Endodermal cell (in vitro differentiated cells): ENCODE measurements around the gene INHBE. TPM values are rescaled to one million over a fixed set of nuclear protein-coding genes. Genes with fewer than 3 reads are reported as not detected.
"Not testable (repeated sequence)": the region's sequence is repeated elsewhere in the genome, so short reads cannot be mapped to it uniquely, and the experiment has no call there.

Source experiments
- DNase-seq: peaks from one replicate; pipeline ENCODE4 v3.0.0-alpha.2; 2017
- H3K27ac ChIP-seq: 2 replicates; pipeline ENCODE4 v1.5.1; 2013; ENCODE audit warnings: mild to moderate bottlenecking, low read depth, low read length, moderate library complexity
- H3K27me3 ChIP-seq: 2 replicates; pipeline ENCODE4 v1.6.1; 2013; ENCODE audit warnings: mild to moderate bottlenecking, low read length, moderate library complexity; ENCODE audit not compliant: insufficient read depth, control insufficient read depth, poor library complexity, severe bottlenecking
- H3K36me3 ChIP-seq: 2 replicates; pipeline ENCODE4 v1.7.0; 2013; ENCODE audit warnings: mild to moderate bottlenecking, low read length, moderate library complexity; ENCODE audit not compliant: control insufficient read depth, insufficient read depth
- H3K4me1 ChIP-seq: one replicate; pipeline ENCODE4 v1.7.0; 2013; ENCODE audit warnings: low read length; ENCODE audit not compliant: control insufficient read depth, insufficient read depth
- H3K4me3 ChIP-seq: 2 replicates; pipeline ENCODE4 v1.5.1; 2013; ENCODE audit warnings: mild to moderate bottlenecking, low read length, moderate library complexity
- H3K9ac ChIP-seq: 2 replicates; pipeline ENCODE4 v1.6.1; 2013; ENCODE audit warnings: mild to moderate bottlenecking, low read length, moderate library complexity; ENCODE audit not compliant: poor library complexity, severe bottlenecking; ENCODE audit errors: extremely low read depth
- H3K9me3 ChIP-seq: 2 replicates; pipeline ENCODE4 v1.6.1; 2013; ENCODE audit warnings: mild to moderate bottlenecking, low read length, moderate library complexity; ENCODE audit not compliant: control insufficient read depth
- H3K27ac Mint-ChIP-seq: 2 replicates; pipeline ENCODE4 v1.8.0; 2020; ENCODE audit warnings: mixed read lengths
- H3K27me3 Mint-ChIP-seq: 2 replicates; pipeline ENCODE4 v1.8.0; 2021; ENCODE audit warnings: mild to moderate bottlenecking, mixed read lengths; ENCODE audit not compliant: insufficient read depth
- H3K36me3 Mint-ChIP-seq: 2 replicates; pipeline ENCODE4 v1.8.0; 2020; ENCODE audit warnings: low read depth, mixed read lengths
- H3K4me1 Mint-ChIP-seq: 2 replicates; pipeline ENCODE4 v1.8.0; 2020; ENCODE audit warnings: mixed read lengths
- H3K4me3 Mint-ChIP-seq: 2 replicates; pipeline ENCODE4 v1.8.0; 2020; ENCODE audit warnings: mild to moderate bottlenecking, moderate library complexity, mixed read lengths
- H3K9me3 Mint-ChIP-seq: 2 replicates; pipeline ENCODE4 v1.8.0; 2020; ENCODE audit warnings: mild to moderate bottlenecking, mixed read lengths
- CTCF ChIP-seq: fragments of 200-600 bp; sonication (generic); conservative IDR thresholded peaks from 2 replicates; pipeline ENCODE4 v1.5.0; 2021; ENCODE audit warnings: antibody characterized with exemption, mild to moderate bottlenecking
- WGBS, 2 experiments: methylation state at CpG; one replicate each; pipeline versions ENCODE4 v1.1.5 to v1.1.7; 2013; ENCODE audit warnings: missing lambda C conversion rate in 2 of 2, mixed read lengths in 1 of 2; ENCODE audit not compliant: insufficient coverage in 1 of 2, insufficient read length in 1 of 2; 5-methylcytosine and 5-hydroxymethylcytosine counted together
- total RNA-seq, 2 donors: library from RNA; stranded (reverse); fragmentation: NEBNext Ultra II Directional in 1 of 2; extraction: Animal tissue kit (Norgen Biotek cat#: 25700) in 1 of 2; gene quantifications; 2 replicates in 1 of 2; 3 replicates in 1 of 2; pipeline ENCODE4 v1.2.1, GENCODE V29; 2021

INHBE gene
- total RNA-seq, 2 donors from 2014 or later, result 0.24 to 0.29 TPM

- Mint-ChIP-seq H3K27me3 (no peaks in the 10 kb centered on the region), H3K27ac (no peak overlapping the region), H3K36me3 (peaks cover 93% of the 10 kb centered on the region), H3K9me3 (peaks cover 19% of the 10 kb centered on the region), H3K4me3 (no peak overlapping the region), H3K4me1 (no peaks in the 10 kb centered on the region)
- H3K4me1 ChIP-seq, result no peaks in the 10 kb centered on the region
- TF ChIP-seq CTCF, result no peak
- H3K4me3 ChIP-seq, result no peak overlapping the region
- no peak overlapping the region for H3K9ac ChIP-seq
- H3K27me3 ChIP-seq, result no peaks in the 10 kb centered on the region
- H3K36me3 ChIP-seq, result peaks cover 89% of the 10 kb centered on the region
- peaks cover 32% of the 10 kb centered on the region for H3K9me3 ChIP-seq
- no peak for DNase-seq
- no peak overlapping the region for H3K27ac ChIP-seq
- 95 to 96% methylated on average over 10 to 11 of the region's 11 CpGs for WGBS, 2 experiments
Observed at GRCh38 chr12:57500213-57500612, 45.1 kb downstream of the INHBE start.

- H3K4me3 ChIP-seq, H3K4me1 Mint-ChIP-seq, H3K27ac Mint-ChIP-seq, H3K4me1 ChIP-seq, H3K9ac ChIP-seq, H3K27me3 Mint-ChIP-seq, H3K4me3 Mint-ChIP-seq, H3K27ac ChIP-seq, DNase-seq, H3K27me3 ChIP-seq: not testable (repeated sequence)
- Mint-ChIP-seq H3K9me3 (peaks cover 24% of the 10 kb centered on the region), H3K36me3 (peaks cover 86% of the 10 kb centered on the region)
- H3K36me3 ChIP-seq, result peaks cover 86% of the 10 kb centered on the region
- 97 to 99% methylated on average over 11 to 21 of the region's 22 CpGs for whole genome bisulfite sequencing, 2 experiments
- H3K9me3 ChIP-seq, result peaks cover 47% of the 10 kb centered on the region
Observed at GRCh38 chr12:57502311-57502969, 47.3 kb downstream of the INHBE start.

DNA sequence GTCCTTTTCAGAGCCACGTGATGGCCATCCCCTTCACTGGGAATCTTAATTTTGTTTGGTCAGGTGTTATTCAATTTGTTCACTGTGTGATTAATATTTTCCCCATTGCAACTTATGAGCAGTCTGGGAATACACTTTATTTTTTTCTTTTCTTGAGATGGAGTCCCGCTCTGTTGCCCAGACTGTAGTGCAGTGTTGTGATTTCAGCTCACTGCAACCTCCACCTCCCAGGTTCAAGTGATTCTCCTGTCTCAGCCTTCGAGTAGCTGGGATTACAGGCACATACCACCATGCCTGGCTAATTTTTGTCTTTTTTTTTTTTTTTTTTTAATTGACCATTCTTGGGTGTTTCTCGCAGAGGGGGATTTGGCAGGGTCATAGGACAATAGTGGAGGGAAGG is 51.4 kb downstream of the INHBE start:
- WGBS, 2 experiments, result 92 to 100% methylated on average over 2 to 3 of the region's 4 CpGs
- H3K27ac Mint-ChIP-seq, result not testable (repeated sequence)
- H3K36me3 ChIP-seq, result peaks cover 79% of the 10 kb centered on the region

More for the DNA sequence above, 51.4 kb downstream of the INHBE start:
- Mint-ChIP-seq H3K9me3 (peaks cover 39% of the 10 kb centered on the region), H3K36me3 (peaks cover 82% of the 10 kb centered on the region)
- H3K9ac ChIP-seq, H3K4me3 Mint-ChIP-seq, H3K27me3 Mint-ChIP-seq, DNase-seq, H3K27me3 ChIP-seq, H3K4me3 ChIP-seq, H3K27ac ChIP-seq, H3K4me1 ChIP-seq, H3K4me1 Mint-ChIP-seq: not testable (repeated sequence)
- peaks cover 33% of the 10 kb centered on the region for H3K9me3 ChIP-seq

Other genes starting within 250 kb of the INHBE start
- gene NXPH4, start 238.5 kb upstream of the INHBE start, total RNA-seq, result 1 to 10 TPM in 1 of 2 donors, under 1 TPM in 1; 0.31 to 1.1 TPM
- 100 to 1,000 TPM in 1 of 2 donors, 10 to 100 TPM in 1; 76.7 to 134 TPM for gene SHMT2, start 225.6 kb upstream of the INHBE start, total RNA-seq
- gene STAC3, start 204.1 kb upstream of the INHBE start, total RNA-seq, result 1 to 10 TPM; 5.9 to 6.8 TPM
- 100 to 1,000 TPM in 1 of 2 donors, 10 to 100 TPM in 1; 82.7 to 116 TPM for gene R3HDM2, start 24.3 kb upstream of the INHBE start, total RNA-seq
- gene INHBC, start 20.5 kb upstream of the INHBE start, total RNA-seq, result not detected
- 1 to 10 TPM; 3.4 to 6.4 TPM for gene GLI1, start 4.5 kb downstream of the INHBE start, total RNA-seq
- 1 to 10 TPM; 1.3 to 1.6 TPM for gene ARHGAP9, start 24.6 kb downstream of the INHBE start, total RNA-seq
- 100 to 1,000 TPM; 254 to 263 TPM for gene MARS1, start 32.8 kb downstream of the INHBE start, total RNA-seq
- 10 to 100 TPM in 1 of 2 donors, 1 to 10 TPM in 1; 9.9 to 12.4 TPM for gene DDIT3, start 65.2 kb downstream of the INHBE start, total RNA-seq
- gene MBD6, start 67.5 kb downstream of the INHBE start, total RNA-seq, result 10 to 100 TPM; 49.2 to 88.2 TPM
- 100 to 1,000 TPM; 110 to 114 TPM for gene DCTN2, start 91.9 kb downstream of the INHBE start, total RNA-seq
- 1 to 10 TPM; 2.3 to 4.5 TPM for gene KIF5A, start 94.7 kb downstream of the INHBE start, total RNA-seq
- 10 to 100 TPM; 40.9 to 45.5 TPM for gene PIP4K2C, start 135.9 kb downstream of the INHBE start, total RNA-seq
- gene DTX3, start 149.5 kb downstream of the INHBE start, total RNA-seq, result 10 to 100 TPM; 59.6 to 62.6 TPM
- gene ARHGEF25, start 156.1 kb downstream of the INHBE start, total RNA-seq, result 10 to 100 TPM; 12.7 to 20.1 TPM
- gene B4GALNT1, start 177.9 kb downstream of the INHBE start, total RNA-seq, result under 1 TPM; 0.49 to 0.66 TPM
- 100 to 1,000 TPM; 108 to 142 TPM for gene OS9, start 238.8 kb downstream of the INHBE start, total RNA-seq